CD4-positive, alpha-beta T cell (primary cell): Measurements from ENCODE around the gene CADM4. TPM values are rescaled to one million over a fixed set of nuclear protein-coding genes. Genes with fewer than 3 reads are reported as not detected.
"Not testable (repeated sequence)": the region's sequence is repeated elsewhere in the genome, so short reads cannot be mapped to it uniquely, and the experiment has no call there.

ENCODE experiments used
- ATAC-seq: fragments of 200-7000 bp; cut with Tn5 transposase; one replicate; pipeline ENCODE4 v1.10.0; 2022; ENCODE audit warnings: mild to moderate bottlenecking; ENCODE audit not compliant: poor library complexity
- CTCF ChIA-PET: fragments of 350-600 bp; sonication (Branson Sonifier 250); formaldehyde crosslinking; loops from one replicate; lab custom pipeline; 2021; ENCODE audit warnings: antibody characterized with exemption, inconsistent platforms; lab: Charles Lee
- POLR2A ChIA-PET: fragments of 350-600 bp; sonication (Branson Sonifier 250); formaldehyde crosslinking; loops from one replicate; lab custom pipeline; 2021; ENCODE audit warnings: antibody characterized with exemption, inconsistent platforms; lab: Charles Lee
- DNase-seq, 14 experiments: peaks; one replicate each; pipeline ENCODE4 v3.0.0-alpha.2; 2013 to 2020; ENCODE audit warnings: mixed read lengths in 2 of 14
- H3K27ac ChIP-seq, 2 donors: one replicate each; pipeline versions ENCODE4 v1.5.1 to v1.7.0; 2013; ENCODE audit warnings: low read length in 2 of 2, low read depth in 1 of 2, mild to moderate bottlenecking in 1 of 2
- H3K27me3 ChIP-seq, 2 experiments: 1 replicate in 1 of 2; 2 replicates in 1 of 2; pipeline versions ENCODE4 v1.6.1 to v1.7.0; 2013; ENCODE audit warnings: low read length in 2 of 2, control low read depth in 1 of 2, mild to moderate bottlenecking in 1 of 2, moderate library complexity in 1 of 2; ENCODE audit not compliant: insufficient read depth in 2 of 2, control insufficient read depth in 1 of 2
- H3K36me3 ChIP-seq: one replicate; pipeline ENCODE4 v1.6.1; 2013; ENCODE audit warnings: low read length, control low read depth; ENCODE audit not compliant: insufficient read depth
- H3K4me1 ChIP-seq: one replicate; pipeline ENCODE4 v1.6.1; 2013; ENCODE audit warnings: low read length, control low read depth; ENCODE audit not compliant: insufficient read depth
- H3K4me3 ChIP-seq: one replicate; pipeline ENCODE4 v1.5.1; 2013; ENCODE audit warnings: mild to moderate bottlenecking, low read length, moderate library complexity
- H3K9me3 ChIP-seq, 2 experiments: 1 replicate in 1 of 2; 2 replicates in 1 of 2; pipeline versions ENCODE4 v1.6.1 to v1.7.0; 2013; ENCODE audit warnings: low read length in 2 of 2, mild to moderate bottlenecking in 2 of 2, control low read depth in 1 of 2, moderate library complexity in 1 of 2; ENCODE audit not compliant: control insufficient read depth in 1 of 2, insufficient read depth in 1 of 2
- H3K27ac Mint-ChIP-seq: one replicate; pipeline ENCODE4 v1.8.0; 2020; ENCODE audit warnings: mixed read lengths
- H3K27me3 Mint-ChIP-seq: one replicate; pipeline ENCODE4 v1.8.0; 2021; ENCODE audit warnings: mixed read lengths
- H3K36me3 Mint-ChIP-seq: one replicate; pipeline ENCODE4 v1.8.0; 2021; ENCODE audit warnings: low read depth, mixed read lengths
- H3K4me1 Mint-ChIP-seq: one replicate; pipeline ENCODE4 v1.8.0; 2021; ENCODE audit warnings: low read depth, mixed read lengths
- H3K4me3 Mint-ChIP-seq: one replicate; pipeline ENCODE4 v1.8.0; 2020; ENCODE audit warnings: mild to moderate bottlenecking, mixed read lengths
- H3K9me3 Mint-ChIP-seq: one replicate; pipeline ENCODE4 v1.8.0; 2020; ENCODE audit warnings: mixed read lengths
- CTCF ChIP-seq: fragments of 200-600 bp; IDR thresholded peaks from one replicate; pipeline ENCODE4 v1.8.0; 2022; ENCODE audit warnings: antibody characterized with exemption, mild to moderate bottlenecking
- intact Hi-C, 2 experiments: fragments of 100-400 bp; cut with DNase I in 1 of 2; cut with micrococcal nuclease in 1 of 2; formaldehyde crosslinking; loops; one replicate each; pipeline versions ENCODE4 v1.15.1 to v1.9.0; 2023 to 2025; cut with DNase I, micrococcal nuclease
- total RNA-seq, 174 experiments: library from RNA in 2 of 174; stranded (reverse) in 2 of 174; gene quantifications; one replicate each; pipeline ENCODE4 v1.2.3 and lab custom pipeline; 2021 to 2026

Gene CADM4
- total RNA-seq, 2 experiments from 2014 or later: 0.28 to 0.36 TPM

- H3K4me1 ChIP-seq: peaks cover 13% of the 10 kb centered on the region
- DNase-seq (no peak), ATAC-seq (no peak)
- peaks cover 13% of the 10 kb centered on the region for H3K36me3 ChIP-seq
- intact Hi-C loops: no loop called here
- Mint-ChIP-seq H3K4me1 (peaks cover 23% of the 10 kb centered on the region), H3K27me3 (no peaks in the 10 kb centered on the region), H3K4me3 (no peak overlapping the region), H3K27ac (peak overlapping the region; percentile 16), H3K9me3 (no peaks in the 10 kb centered on the region), H3K36me3 (peaks cover 23% of the 10 kb centered on the region)
- H3K9me3 ChIP-seq: no peaks in the 10 kb centered on the region
- ChIA-PET POLR2A (no interaction called here), CTCF (interaction anchor here (1.5 kb wide), 1 partner anchor 34 kb away, joined by 6 read pairs; no protein-coding TSS in a partner anchor)
- no peak for TF ChIP-seq CTCF
- H3K27me3 ChIP-seq: no peaks in the 10 kb centered on the region
- no peak overlapping the region for H3K27ac ChIP-seq
- H3K4me3 ChIP-seq: no peak overlapping the region
Measured at GRCh38 chr19:43589277-43589676, 50.4 kb downstream of the CADM4 start.

- H3K4me1 Mint-ChIP-seq: peaks cover 17% of the 10 kb centered on the region
- H3K9me3 ChIP-seq, DNase-seq, H3K27me3 ChIP-seq, H3K36me3 ChIP-seq, ATAC-seq, H3K27ac ChIP-seq, H3K4me1 ChIP-seq, H3K4me3 ChIP-seq, H3K27ac Mint-ChIP-seq, H3K4me3 Mint-ChIP-seq, intact Hi-C loops, H3K27me3 Mint-ChIP-seq, H3K9me3 Mint-ChIP-seq, H3K36me3 Mint-ChIP-seq: not testable (repeated sequence)
- CTCF ChIA-PET: interaction anchor here (0.7 kb wide), 1 partner anchor 32 kb away, joined by 3 read pairs; no protein-coding TSS in a partner anchor
- POLR2A ChIA-PET: interaction anchor here (0.8 kb wide), 1 partner anchor 9 kb away, joined by 3 read pairs; the partner anchor contains the start of genes IRGQ and ZNF576
Measured at GRCh38 chr19:43587029-43587428, 52.6 kb downstream of the CADM4 start.

- peaks cover 10% of the 10 kb centered on the region for H3K36me3 Mint-ChIP-seq
- H3K27ac ChIP-seq: no peak overlapping the region
- no peaks in the 10 kb centered on the region for H3K9me3 ChIP-seq
- intact Hi-C loops: no loop called here
- H3K9me3 Mint-ChIP-seq: no peaks in the 10 kb centered on the region
- CTCF ChIA-PET: no interaction called here
- ATAC-seq (no peak), DNase-seq (no peak)
- POLR2A ChIA-PET: no interaction called here
- no peaks in the 10 kb centered on the region for H3K36me3 ChIP-seq
- no peak for TF ChIP-seq CTCF
- H3K27me3 ChIP-seq: no peaks in the 10 kb centered on the region
- H3K4me3 Mint-ChIP-seq: no peak overlapping the region
- no peaks in the 10 kb centered on the region for H3K27me3 Mint-ChIP-seq
- peaks cover 17% of the 10 kb centered on the region for H3K4me1 Mint-ChIP-seq
- H3K4me3 ChIP-seq: no peak overlapping the region
- peaks cover 4% of the 10 kb centered on the region for H3K4me1 ChIP-seq
- H3K27ac Mint-ChIP-seq: no peak overlapping the region
Measured at GRCh38 chr19:43586346-43586745, 53.3 kb downstream of the CADM4 start.

- Histone ChIP-seq H3K36me3 (no peaks in the 10 kb centered on the region), H3K4me3 (no peak overlapping the region), H3K27ac (no peak overlapping the region), H3K4me1 (peaks cover 8% of the 10 kb centered on the region), H3K27me3 (no peaks in the 10 kb centered on the region), H3K9me3 (no peaks in the 10 kb centered on the region)
- no peak overlapping the region for H3K4me3 Mint-ChIP-seq
- ATAC-seq: no peak
- TF ChIP-seq CTCF: no peak
- no peaks in the 10 kb centered on the region for H3K9me3 Mint-ChIP-seq
- peaks cover 15% of the 10 kb centered on the region for H3K4me1 Mint-ChIP-seq
- H3K36me3 Mint-ChIP-seq: no peaks in the 10 kb centered on the region
- DNase-seq: no peak
- CTCF ChIA-PET: interaction anchor here (1.1 kb wide), 2 partner anchors 10 to 31 kb away, joined by 3 to 7 read pairs; no protein-coding TSS in a partner anchor
- peak overlapping the region; percentile 19 for H3K27ac Mint-ChIP-seq
- intact Hi-C loops: no loop called here
- POLR2A ChIA-PET: interaction anchor here (1.1 kb wide), 1 partner anchor 11 kb away, joined by 3 read pairs; the partner anchor contains the start of gene IRGQ
- no peaks in the 10 kb centered on the region for H3K27me3 Mint-ChIP-seq
Measured at GRCh38 chr19:43584484-43584883, 55.2 kb downstream of the CADM4 start.
